Body of pancreas (tissue), 4 donors: ENCODE measurements around the gene NBPF1. TPM values are rescaled to one million over a fixed set of nuclear protein-coding genes. Genes with fewer than 3 reads are reported as not detected.
A peak's percentile ranks its signal among the peaks of the same experiment; 100 is the strongest.
"Not testable (repeated sequence)": the region's sequence is repeated elsewhere in the genome, so short reads cannot be mapped to it uniquely, and the experiment has no call there.

Experiments
- ATAC-seq: fragments of 150-250 bp; one replicate; pipeline ENCODE4 v1.9.1; 2016
- DNase-seq, 4 donors: peaks; one replicate each; pipeline ENCODE4 v3.0.0-alpha.2; 2019
- H3K27ac ChIP-seq, 4 donors: fragments of 200-600 bp; sonication (generic); 1 replicate in 3 of 4; 2 replicates in 1 of 4; pipeline versions ENCODE4 v1.5.1 to v1.6.1; 2016 to 2019; ENCODE audit warnings: mild to moderate bottlenecking in 1 of 4, mixed read lengths in 1 of 4, moderate library complexity in 1 of 4
- H3K27me3 ChIP-seq, 2 donors: fragments of 200-600 bp; sonication (generic); one replicate each; pipeline ENCODE4 v1.6.0; 2016; ENCODE audit warnings: mild to moderate bottlenecking in 1 of 2
- H3K36me3 ChIP-seq, 2 donors: fragments of 200-600 bp; sonication (generic); replicated peaks in 1 of 2; 2 replicates each; pipeline ENCODE4 v1.5.1; 2016; ENCODE audit warnings: low read depth in 2 of 2; ENCODE audit not compliant: insufficient read depth in 1 of 2
- H3K4me1 ChIP-seq: fragments of 200-600 bp; sonication (generic); one replicate; pipeline ENCODE4 v1.6.0; 2016
- H3K4me3 ChIP-seq, 2 donors: fragments of 200-600 bp; sonication (generic); 1 replicate in 1 of 2; 2 replicates in 1 of 2; pipeline ENCODE4 v1.5.1; 2016 to 2019
- H3K9me3 ChIP-seq, 3 donors: fragments of 200-600 bp; sonication (generic); 1 replicate in 2 of 3; 2 replicates in 1 of 3; pipeline ENCODE4 v1.5.1; 2016
- POLR2A ChIP-seq, 3 donors: fragments of 450-650 bp; IDR thresholded peaks; one replicate each; pipeline ENCODE4 v1.6.1; 2016; ENCODE audit warnings: antibody characterized with exemption in 3 of 3, mild to moderate bottlenecking in 2 of 3
- WGBS, 2 donors: methylation state at CpG; one replicate each; pipeline ENCODE4 v1.1.5; 2017; 5-methylcytosine and 5-hydroxymethylcytosine counted together
- intact Hi-C: fragments of 100-400 bp; cut with DNase I; formaldehyde crosslinking; loops from one replicate; pipeline ENCODE4 v1.15.1; 2023
- total RNA-seq, 2 donors: library from RNA; depleted of rRNA; stranded (reverse); fragments of >200 nt; gene quantifications; one replicate each; pipeline ENCODE4 v1.1.0, GENCODE V29; 2016
- TF ChIP-seq, protein P1 (sequence below), 7 experiments: fragments of 450-650 bp in 4 of 7; fragments of 200-600 bp in 3 of 7; sonication (generic) in 3 of 7; IDR thresholded peaks; one replicate each; pipeline ENCODE4 v1.5.1; 2016 to 2019; ENCODE audit warnings: antibody characterized with exemption in 7 of 7

Gene NBPF1
- total RNA-seq, 2 donors from 2014 or later: 22.3 to 41.5 TPM

- H3K27ac ChIP-seq: no peak overlapping the region
- H3K36me3 ChIP-seq: peaks cover 0 to 26% of the 10 kb centered on the region in 2 donors
- no peak for ATAC-seq
- no peak overlapping the region for H3K4me3 ChIP-seq
- H3K9me3 ChIP-seq: no peaks in the 10 kb centered on the region
- intact Hi-C loops: no loop called here
- no peaks in the 10 kb centered on the region for H3K27me3 ChIP-seq
- peaks cover 7% of the 10 kb centered on the region for H3K4me1 ChIP-seq
- no peak for TF ChIP-seq POLR2A (IDR thresholded peaks at IDR 0.05)
- TF ChIP-seq, protein P1, sequence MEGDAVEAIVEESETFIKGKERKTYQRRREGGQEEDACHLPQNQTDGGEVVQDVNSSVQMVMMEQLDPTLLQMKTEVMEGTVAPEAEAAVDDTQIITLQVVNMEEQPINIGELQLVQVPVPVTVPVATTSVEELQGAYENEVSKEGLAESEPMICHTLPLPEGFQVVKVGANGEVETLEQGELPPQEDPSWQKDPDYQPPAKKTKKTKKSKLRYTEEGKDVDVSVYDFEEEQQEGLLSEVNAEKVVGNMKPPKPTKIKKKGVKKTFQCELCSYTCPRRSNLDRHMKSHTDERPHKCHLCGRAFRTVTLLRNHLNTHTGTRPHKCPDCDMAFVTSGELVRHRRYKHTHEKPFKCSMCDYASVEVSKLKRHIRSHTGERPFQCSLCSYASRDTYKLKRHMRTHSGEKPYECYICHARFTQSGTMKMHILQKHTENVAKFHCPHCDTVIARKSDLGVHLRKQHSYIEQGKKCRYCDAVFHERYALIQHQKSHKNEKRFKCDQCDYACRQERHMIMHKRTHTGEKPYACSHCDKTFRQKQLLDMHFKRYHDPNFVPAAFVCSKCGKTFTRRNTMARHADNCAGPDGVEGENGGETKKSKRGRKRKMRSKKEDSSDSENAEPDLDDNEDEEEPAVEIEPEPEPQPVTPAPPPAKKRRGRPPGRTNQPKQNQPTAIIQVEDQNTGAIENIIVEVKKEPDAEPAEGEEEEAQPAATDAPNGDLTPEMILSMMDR (IDR thresholded peaks at IDR 0.05): no peak
- 85 to 93% methylated on average over 20 of the region's 20 CpGs for WGBS, 2 donors
- DNase-seq: peak; percentile 3 to 28 (median 15)
Measured at GRCh38 chr1:16631248-16632043, 18.1 kb upstream of the NBPF1 start.

GRCh38 chr1:16630661-16631247, 17.4 kb upstream of the NBPF1 start:
- H3K27me3 ChIP-seq: no peaks in the 10 kb centered on the region
- no peak overlapping the region for H3K4me3 ChIP-seq
- TF ChIP-seq, protein P1 (IDR thresholded peaks at IDR 0.05): no peak
- no peak for TF ChIP-seq POLR2A (IDR thresholded peaks at IDR 0.05)
- WGBS, 2 donors: 90% methylated on average over 36 of the region's 36 CpGs
- intact Hi-C loops: no loop called here
- H3K4me1 ChIP-seq: peaks cover 7% of the 10 kb centered on the region
- DNase-seq (peak in 2 of 4 donors; percentile 13 to 21), ATAC-seq (no peak)
- H3K36me3 ChIP-seq: peaks cover 4 to 31% of the 10 kb centered on the region in 2 donors
- H3K27ac ChIP-seq: no peak overlapping the region
- no peaks in the 10 kb centered on the region for H3K9me3 ChIP-seq

DNA sequence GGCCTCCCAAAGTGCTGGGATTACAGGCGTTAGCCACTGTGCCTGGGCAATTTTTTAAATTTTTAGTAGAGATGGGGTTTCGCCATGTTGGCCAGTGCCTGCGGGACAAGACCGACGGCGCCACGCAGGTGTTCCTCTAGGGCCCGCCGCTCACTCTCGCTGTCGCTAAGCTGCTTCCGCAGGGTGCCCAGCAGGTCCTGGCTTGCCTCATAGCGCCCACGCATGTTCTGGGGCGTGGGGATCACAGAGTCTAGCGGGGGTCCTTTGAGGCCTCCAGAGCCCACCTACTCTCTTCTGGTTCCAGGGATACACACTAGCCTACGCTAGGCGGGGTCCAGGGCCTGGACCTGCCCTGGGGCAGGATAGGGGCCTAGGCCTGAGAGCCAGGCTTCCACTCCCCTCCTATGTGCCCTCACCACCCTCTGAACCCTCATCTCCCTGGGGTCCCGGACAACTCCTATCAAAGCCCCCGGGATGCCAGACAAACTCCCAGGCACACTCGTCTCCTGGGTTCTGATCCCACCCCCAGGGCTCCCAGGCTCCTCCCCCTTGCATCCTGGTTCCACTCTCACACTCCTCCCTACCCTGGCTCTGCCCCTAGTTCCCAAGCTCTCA, 16.7 kb upstream of the NBPF1 start:
- ATAC-seq, H3K27me3 ChIP-seq, H3K4me1 ChIP-seq, H3K27ac ChIP-seq, H3K4me3 ChIP-seq, H3K9me3 ChIP-seq, intact Hi-C loops: not testable (repeated sequence)
- H3K36me3 ChIP-seq: peaks cover 7 to 35% of the 10 kb centered on the region in 2 donors
- WGBS, 2 donors: 90 to 93% methylated on average over 21 of the region's 21 CpGs
- DNase-seq: peak in 2 of 4 donors; percentile 10 to 19

DNA sequence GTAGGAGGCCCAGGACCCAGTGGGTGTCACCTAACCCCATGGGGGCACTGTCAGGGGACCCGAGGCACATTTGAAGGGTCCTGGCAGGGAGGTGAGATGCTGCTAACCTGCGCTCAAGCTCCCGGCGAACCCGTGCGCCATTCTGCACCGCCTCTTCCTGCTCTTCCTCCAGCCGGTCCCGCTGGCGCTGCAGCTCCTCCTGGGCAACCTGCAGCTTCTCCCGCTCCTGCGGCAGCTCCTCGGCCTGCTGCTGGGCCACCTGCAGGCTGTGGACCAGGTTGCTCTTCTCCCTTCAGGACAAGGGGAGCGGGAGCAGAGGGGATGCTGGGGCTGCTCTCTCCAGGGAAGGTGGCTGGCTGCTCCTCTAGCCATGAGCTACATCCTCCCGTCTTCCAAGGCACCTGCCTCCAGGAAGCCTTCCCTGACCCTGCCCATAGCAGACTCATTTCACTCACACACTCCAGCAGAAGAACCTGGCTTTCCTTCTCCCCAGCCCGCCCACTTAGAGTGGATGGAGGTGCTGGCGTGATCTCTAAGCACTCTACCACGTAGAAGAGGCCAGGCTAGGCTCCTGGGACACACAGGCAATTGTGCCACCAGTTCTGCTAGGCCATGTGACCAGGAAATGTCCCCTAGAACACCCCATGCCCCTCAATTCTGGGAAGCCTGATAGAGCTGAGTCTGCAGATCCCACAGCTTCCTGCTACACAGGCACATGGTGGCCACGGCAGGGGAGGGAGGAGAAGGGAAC, 15.2 kb upstream of the NBPF1 start:
- DNase-seq (peak in 2 of 4 donors; percentile 2 to 19), ATAC-seq (no peak)
- Histone ChIP-seq H3K4me1 (peaks cover 19% of the 10 kb centered on the region), H3K4me3 (no peak overlapping the region), H3K27me3 (no peaks in the 10 kb centered on the region), H3K9me3 (no peaks in the 10 kb centered on the region), H3K36me3 (peaks cover 7 to 32% of the 10 kb centered on the region in 2 donors), H3K27ac (no peak overlapping the region)
- TF ChIP-seq, protein P1 (IDR thresholded peaks at IDR 0.05): no peak
- TF ChIP-seq POLR2A (IDR thresholded peaks at IDR 0.05): no peak
- WGBS, 2 donors: 91 to 94% methylated on average over 19 of the region's 19 CpGs
- intact Hi-C loops: no loop called here

DNA sequence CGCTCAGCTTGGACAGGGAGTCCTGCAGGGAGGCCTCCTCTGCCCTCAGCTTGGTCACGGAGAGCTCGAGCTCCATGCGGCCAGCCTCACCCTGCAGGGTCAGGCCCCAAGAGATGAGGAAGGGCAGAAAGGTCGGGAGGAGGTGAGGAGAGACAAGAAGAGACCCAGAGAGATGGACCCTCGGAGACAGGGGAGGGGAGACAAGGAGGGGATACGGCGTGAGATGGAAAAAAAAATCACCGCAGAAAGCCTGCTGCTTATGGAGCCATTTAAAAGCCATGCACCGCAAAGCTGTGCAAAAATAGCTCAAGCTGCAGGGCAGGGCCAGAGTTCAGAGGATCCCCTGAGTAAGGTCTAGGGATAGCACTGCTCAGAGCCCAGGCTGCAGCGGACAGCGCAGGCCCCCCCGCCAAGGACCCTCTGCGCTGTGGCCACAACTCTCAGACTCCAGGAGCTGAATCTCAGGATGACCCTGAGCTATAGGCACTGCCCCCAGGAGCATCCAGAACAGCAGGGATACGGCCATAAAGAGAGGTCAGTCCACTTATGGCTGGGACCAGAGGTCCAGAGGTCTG, 13.1 kb upstream of the NBPF1 start:
- ATAC-seq, H3K27me3 ChIP-seq, H3K4me3 ChIP-seq, H3K27ac ChIP-seq, intact Hi-C loops, DNase-seq, H3K9me3 ChIP-seq: not testable (repeated sequence)
- peaks cover 7 to 25% of the 10 kb centered on the region in 2 donors for H3K36me3 ChIP-seq
- peaks cover 16% of the 10 kb centered on the region for H3K4me1 ChIP-seq
- WGBS, 2 donors: 86 to 89% methylated on average over 14 to 15 of the region's 15 CpGs
